Colonic mucosa (tissue), 4 donors: ENCODE measurements around the gene AFF4. TPM values are rescaled to one million over a fixed set of nuclear protein-coding genes. Genes with fewer than 3 reads are reported as not detected.
"Not testable (repeated sequence)": the region's sequence is repeated elsewhere in the genome, so short reads cannot be mapped to it uniquely, and the experiment has no call there.

Source experiments
- DNase-seq: peaks from one replicate; pipeline ENCODE4 v3.0.0-alpha.2; 2020
- H3K27ac ChIP-seq: fragments of 200-600 bp; one replicate; pipeline ENCODE4 v1.8.0; 2021
- H3K27me3 ChIP-seq: fragments of 200-600 bp; one replicate; pipeline ENCODE4 v1.8.0; 2021
- H3K36me3 ChIP-seq: fragments of 200-600 bp; one replicate; pipeline ENCODE4 v1.8.0; 2021
- H3K4me1 ChIP-seq: fragments of 200-600 bp; one replicate; pipeline ENCODE4 v1.8.0; 2021; ENCODE audit warnings: mild to moderate bottlenecking
- H3K4me3 ChIP-seq: fragments of 200-600 bp; one replicate; pipeline ENCODE4 v1.8.0; 2021
- H3K9ac ChIP-seq, 2 donors: one replicate each; pipeline ENCODE4 v1.7.0; 2013; ENCODE audit warnings: control low read depth in 2 of 2, low read depth in 2 of 2, low read length in 2 of 2
- H3K9me3 ChIP-seq: fragments of 200-600 bp; one replicate; pipeline ENCODE4 v1.8.0; 2021
- CTCF ChIP-seq: fragments of 200-600 bp; IDR thresholded peaks from one replicate; pipeline ENCODE4 v1.8.0; 2022; ENCODE audit warnings: antibody characterized with exemption, mild to moderate bottlenecking
- intact Hi-C: fragments of 100-400 bp; cut with DNase I; formaldehyde crosslinking; loops from one replicate; pipeline ENCODE4 v1.14.1; 2022
- total RNA-seq, 2 donors: library from RNA; stranded (reverse); fragmentation: NEBNext Ultra II Directional in 1 of 2; extraction: Animal tissue kit (Norgen Biotek cat#: 25700) in 1 of 2; gene quantifications; one replicate each; pipeline ENCODE4 v1.2.1, GENCODE V29; 2021
- donor health status: healthy.
- donor health status: DM: no; HTN: no; CAD: no.
- donor health status: DM: no; HTN: no; CAD: no.

The AFF4 gene
- total RNA-seq, 2 donors from 2014 or later = 42.4 to 75.2 TPM

DNA sequence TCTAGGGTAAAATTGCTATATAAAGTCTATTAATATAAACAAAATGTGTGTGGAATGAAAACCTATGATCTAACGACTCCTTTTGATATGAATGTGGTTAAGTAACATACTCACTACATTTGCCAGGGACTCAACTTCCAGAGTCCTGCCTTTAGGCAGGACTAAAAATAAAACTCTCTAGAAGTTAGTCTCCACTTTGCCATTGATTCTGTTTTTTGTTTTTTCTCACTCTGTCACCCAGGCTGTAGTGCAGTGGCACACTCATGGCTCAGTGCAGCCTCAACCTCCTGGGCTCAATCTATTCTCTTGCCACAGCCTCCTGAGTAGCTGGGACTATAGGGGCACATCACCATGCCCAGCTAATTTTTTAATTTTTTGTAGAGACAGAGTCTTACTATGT lies 32.9 kb upstream of the AFF4 start:
- no peak for TF ChIP-seq CTCF
- intact Hi-C loops = no loop called here
- Histone ChIP-seq H3K4me1 (no peaks in the 10 kb centered on the region), H3K4me3 (no peak overlapping the region), H3K27me3 (no peaks in the 10 kb centered on the region), H3K9me3 (no peaks in the 10 kb centered on the region), H3K27ac (no peak overlapping the region), H3K36me3 (no peaks in the 10 kb centered on the region), H3K9ac (no peak overlapping the region)
- DNase-seq = no peak

DNA sequence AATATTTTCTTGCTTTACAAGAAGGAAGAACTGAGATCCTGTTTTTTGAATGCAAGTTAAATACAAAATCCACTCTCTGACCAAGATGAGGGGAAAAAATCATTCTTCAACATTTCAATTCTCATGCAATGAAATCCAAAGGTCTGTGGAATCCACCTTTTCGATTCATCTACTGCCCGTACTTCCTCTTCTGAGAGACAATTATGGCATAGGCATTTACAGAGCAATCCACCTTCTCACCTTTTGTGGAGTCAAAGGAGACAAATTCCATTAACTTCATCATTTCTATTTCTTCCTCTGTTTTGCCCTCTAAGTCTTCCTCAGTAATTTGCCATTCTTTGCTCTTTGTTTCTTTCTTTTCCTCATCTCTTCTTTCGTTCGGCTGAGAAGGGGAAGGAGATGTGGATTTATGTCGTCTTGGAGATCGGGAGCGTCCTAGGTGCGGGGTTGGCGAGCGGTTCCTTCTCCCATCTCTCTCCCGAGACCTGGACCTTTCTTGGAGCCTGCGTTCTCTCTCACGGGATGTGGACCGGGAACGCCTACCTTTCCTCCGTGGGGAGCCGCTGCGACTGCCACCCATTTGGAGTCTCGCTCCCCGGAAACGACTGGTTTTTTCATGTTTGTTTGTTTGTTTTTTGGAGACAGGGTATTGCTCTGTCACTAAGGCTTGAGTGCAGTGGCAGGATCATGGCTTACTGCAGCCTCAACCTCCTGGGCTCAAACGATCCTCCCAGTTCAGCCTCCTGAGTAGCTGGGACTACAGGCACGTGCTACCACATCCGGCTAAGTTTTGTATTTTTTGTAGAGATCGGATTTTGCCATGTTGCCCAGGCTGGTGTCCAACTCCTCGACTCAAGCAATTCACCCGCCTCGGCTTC lies 24.3 kb upstream of the AFF4 start:
- H3K27ac ChIP-seq = no peak overlapping the region
- intact Hi-C loops = no loop called here
- DNase-seq = no peak
- no peak overlapping the region for H3K4me3 ChIP-seq
- H3K9me3 ChIP-seq = no peaks in the 10 kb centered on the region
- no peaks in the 10 kb centered on the region for H3K36me3 ChIP-seq
- H3K9ac ChIP-seq = no peak overlapping the region
- TF ChIP-seq CTCF = no peak
- no peaks in the 10 kb centered on the region for H3K27me3 ChIP-seq
- H3K4me1 ChIP-seq = no peaks in the 10 kb centered on the region

DNA sequence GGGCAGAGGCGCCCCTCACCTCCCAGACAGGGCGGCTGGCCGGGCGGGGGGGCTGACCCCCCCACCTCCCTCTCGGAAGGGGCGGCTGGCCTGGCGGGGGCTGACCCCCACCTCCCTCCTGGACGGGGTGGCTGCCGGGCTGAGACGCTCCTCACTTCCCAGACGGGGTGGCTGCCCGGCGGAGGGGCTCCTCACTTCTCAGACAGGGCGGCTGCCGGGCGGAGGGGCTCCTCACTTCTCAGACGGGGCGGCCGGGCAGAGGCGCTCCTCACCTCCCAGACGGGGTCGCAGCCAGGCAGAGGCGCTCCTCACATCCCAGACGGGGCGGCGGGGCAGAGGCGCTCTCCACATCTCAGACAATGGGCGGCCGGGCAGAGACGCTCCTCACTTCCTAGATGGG lies 19.5 kb upstream of the AFF4 start:
- H3K4me1 ChIP-seq, H3K4me3 ChIP-seq, DNase-seq, H3K9ac ChIP-seq, H3K9me3 ChIP-seq, H3K36me3 ChIP-seq, H3K27me3 ChIP-seq, intact Hi-C loops, H3K27ac ChIP-seq: not testable (repeated sequence)

- intact Hi-C loops = no loop called here
- no peaks in the 10 kb centered on the region for H3K36me3 ChIP-seq
- H3K4me1 ChIP-seq = no peaks in the 10 kb centered on the region
- no peak overlapping the region for H3K9ac ChIP-seq
- no peak for DNase-seq
- no peaks in the 10 kb centered on the region for H3K27me3 ChIP-seq
- H3K4me3 ChIP-seq = no peak overlapping the region
- TF ChIP-seq CTCF = no peak
- no peak overlapping the region for H3K27ac ChIP-seq
- H3K9me3 ChIP-seq = no peaks in the 10 kb centered on the region
These were observed 17.9 kb upstream of the AFF4 start for GRCh38 chr5:132981288-132981687.

- H3K4me1 ChIP-seq = no peaks in the 10 kb centered on the region
- no peak overlapping the region for H3K4me3 ChIP-seq
- intact Hi-C loops = no loop called here
- H3K9ac ChIP-seq = no peak overlapping the region
- no peak overlapping the region for H3K27ac ChIP-seq
- H3K36me3 ChIP-seq = no peaks in the 10 kb centered on the region
- H3K27me3 ChIP-seq = no peaks in the 10 kb centered on the region
- no peak for DNase-seq
- TF ChIP-seq CTCF = no peak
- H3K9me3 ChIP-seq = no peaks in the 10 kb centered on the region
These were observed 16.5 kb upstream of the AFF4 start for GRCh38 chr5:132979976-132980375.

DNA sequence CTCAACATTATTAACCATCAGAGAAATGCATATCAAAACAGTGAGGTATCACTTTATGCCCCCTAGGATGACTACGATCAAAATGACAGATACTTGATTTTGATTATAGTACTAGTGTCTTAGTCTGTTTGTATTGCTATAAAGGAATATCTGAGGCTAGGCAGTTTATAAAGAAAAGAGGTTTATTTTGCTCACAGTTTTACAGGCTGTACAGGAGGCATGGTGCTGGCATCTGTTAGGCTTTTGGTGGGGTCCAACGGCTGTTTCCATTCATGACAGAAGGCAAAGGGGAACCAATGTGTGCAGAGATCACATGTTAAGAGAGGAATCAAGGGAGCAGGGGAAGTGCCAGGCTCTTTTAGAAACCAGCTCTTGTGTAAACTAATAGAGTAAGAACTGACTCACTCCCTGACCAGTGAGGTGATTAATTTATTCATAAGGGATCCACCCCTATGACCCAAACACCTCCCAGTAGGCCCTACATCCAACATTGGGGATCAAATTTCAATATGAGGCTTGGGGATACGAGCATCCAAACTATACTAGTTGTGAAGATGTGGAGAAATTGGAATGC lies 16.0 kb upstream of the AFF4 start:
- Histone ChIP-seq H3K4me3 (no peak overlapping the region), H3K27ac (no peak overlapping the region), H3K9ac (no peak overlapping the region), H3K4me1 (no peaks in the 10 kb centered on the region), H3K9me3 (no peaks in the 10 kb centered on the region), H3K27me3 (no peaks in the 10 kb centered on the region), H3K36me3 (no peaks in the 10 kb centered on the region)
- intact Hi-C loops = no loop called here
- no peak for DNase-seq
- TF ChIP-seq CTCF = no peak
